Epithelial cell of alveolus of lung (primary cell): Measurements from ENCODE around the gene SCARF2. TPM values are rescaled to one million over a fixed set of nuclear protein-coding genes. Genes with fewer than 3 reads are reported as not detected.

Source experiments
- total RNA-seq: library from RNA; depleted of rRNA; stranded (reverse); fragments of >200 nt; gene quantifications from 2 replicates; pipeline ENCODE4 v1.2.1, GENCODE V29; 2015

SCARF2 gene
- 26.1 and 65.1 TPM in 2 replicates for total RNA-seq

GRCh38 chr22:20437613-20438426 lies at the start of gene SCARF2:
TSS of gene SCARF2 (minus strand) at chr22:20437825. CDS start at chr22:20437754, 71 bp downstream.

GRCh38 chr22:20393705-20394476 lies 43.7 kb downstream of the SCARF2 start, which contains the start of gene ZNF74:
TSS of gene ZNF74 (plus strand) at chr22:20394151. CDS start at chr22:20394629, 478 bp downstream.

Other genes with a start within 250 kb of the SCARF2 start
- 0.32 and 0.91 TPM in 2 replicates for gene RTN4R, start 169.5 kb downstream of the SCARF2 start, total RNA-seq
- gene DGCR6L, start 117.8 kb downstream of the SCARF2 start, total RNA-seq, result 65.7 and 76.7 TPM in 2 replicates
- gene ZNF74, start 43.7 kb downstream of the SCARF2 start, total RNA-seq, result 14.4 and 33.1 TPM in 2 replicates
- gene KLHL22, start 58.0 kb upstream of the SCARF2 start, total RNA-seq, result 21.2 and 23.5 TPM in 2 replicates
- 40.3 and 50.9 TPM in 2 replicates for gene MED15, start 69.8 kb upstream of the SCARF2 start, total RNA-seq